Measurements from ENCODE around the gene NRG2. TPM values are rescaled to one million over a fixed set of nuclear protein-coding genes. Genes with fewer than 3 reads are reported as not detected.

The NRG2 gene
- total RNA-seq, 1 donor from 2014 or later: 2.0 TPM

DNA sequence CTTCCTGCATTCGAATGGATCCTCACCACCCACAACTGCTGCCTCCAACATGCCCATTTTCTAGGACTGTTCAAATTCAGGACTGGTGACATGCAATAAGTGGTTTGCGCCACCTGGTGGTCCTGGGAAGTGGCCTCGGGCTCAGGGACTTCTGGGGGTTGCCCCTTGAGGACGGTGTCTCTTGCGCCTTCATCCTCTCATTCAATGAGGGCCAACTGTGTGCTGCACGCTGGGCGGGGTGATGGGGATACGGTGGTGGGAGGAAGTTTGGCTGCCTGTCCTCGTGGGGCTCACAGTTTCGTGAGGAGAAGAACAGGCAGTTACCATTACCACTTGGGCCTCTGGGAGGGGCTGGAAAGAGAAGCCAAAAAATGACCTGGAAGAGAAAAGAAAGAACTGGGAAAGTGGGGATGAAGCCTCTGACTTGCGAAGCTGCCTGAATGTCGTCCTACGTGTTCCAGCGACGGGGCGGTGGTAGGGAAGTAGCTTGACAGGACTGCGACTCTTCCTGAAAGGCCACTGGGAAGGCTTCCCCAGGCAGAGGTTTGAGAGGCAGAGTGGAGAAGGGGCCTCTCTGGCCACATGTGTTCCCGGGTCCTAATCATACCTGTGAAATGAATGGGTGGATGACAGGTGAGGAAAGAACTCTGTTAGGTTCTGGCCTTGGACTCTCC, 198.5 kb downstream of the NRG2 start:
- Mint-ChIP-seq H3K27ac (no peak overlapping the region), H3K9me3 (no peaks in the 10 kb centered on the region), H3K27me3 (ENCODE audit: low read depth) (peaks cover 82% of the 10 kb centered on the region), H3K4me3 (no peak overlapping the region), H3K36me3 (no peaks in the 10 kb centered on the region), H3K4me1 (peaks cover 1% of the 10 kb centered on the region)
- peak; percentile 54 to 75 for DNase-seq (ENCODE audit: low spot score in 2 of 2, unreplicated experiment in 2 of 2)
- TF ChIP-seq, protein P1, sequence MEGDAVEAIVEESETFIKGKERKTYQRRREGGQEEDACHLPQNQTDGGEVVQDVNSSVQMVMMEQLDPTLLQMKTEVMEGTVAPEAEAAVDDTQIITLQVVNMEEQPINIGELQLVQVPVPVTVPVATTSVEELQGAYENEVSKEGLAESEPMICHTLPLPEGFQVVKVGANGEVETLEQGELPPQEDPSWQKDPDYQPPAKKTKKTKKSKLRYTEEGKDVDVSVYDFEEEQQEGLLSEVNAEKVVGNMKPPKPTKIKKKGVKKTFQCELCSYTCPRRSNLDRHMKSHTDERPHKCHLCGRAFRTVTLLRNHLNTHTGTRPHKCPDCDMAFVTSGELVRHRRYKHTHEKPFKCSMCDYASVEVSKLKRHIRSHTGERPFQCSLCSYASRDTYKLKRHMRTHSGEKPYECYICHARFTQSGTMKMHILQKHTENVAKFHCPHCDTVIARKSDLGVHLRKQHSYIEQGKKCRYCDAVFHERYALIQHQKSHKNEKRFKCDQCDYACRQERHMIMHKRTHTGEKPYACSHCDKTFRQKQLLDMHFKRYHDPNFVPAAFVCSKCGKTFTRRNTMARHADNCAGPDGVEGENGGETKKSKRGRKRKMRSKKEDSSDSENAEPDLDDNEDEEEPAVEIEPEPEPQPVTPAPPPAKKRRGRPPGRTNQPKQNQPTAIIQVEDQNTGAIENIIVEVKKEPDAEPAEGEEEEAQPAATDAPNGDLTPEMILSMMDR (IDR thresholded peaks at IDR 0.05; ENCODE audit: unreplicated experiment): peak; percentile 58

DNA sequence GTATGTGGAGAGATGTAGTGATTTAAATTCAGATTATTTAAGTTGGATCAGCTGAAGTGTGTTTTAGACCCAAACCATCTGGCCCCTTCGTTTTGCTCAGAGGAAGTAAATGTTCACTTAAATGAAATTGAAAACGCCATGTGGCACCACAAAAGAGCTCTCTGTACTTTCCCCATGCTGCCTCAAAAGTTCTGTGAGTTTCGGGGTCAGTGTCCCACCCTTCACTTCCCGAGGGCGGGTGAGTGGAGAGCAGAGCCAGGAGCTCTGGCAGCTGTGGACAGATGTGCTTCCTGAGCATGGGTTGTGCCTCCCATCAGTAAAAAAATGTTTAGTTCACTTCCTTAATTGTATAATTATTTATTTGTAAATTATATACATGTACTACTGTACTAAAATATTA, 199.1 kb downstream of the NRG2 start:
- no peak for DNase-seq (ENCODE audit: low spot score in 2 of 2, unreplicated experiment in 2 of 2)
- no peak overlapping the region for H3K27ac Mint-ChIP-seq
- TF ChIP-seq, protein P1 (IDR thresholded peaks at IDR 0.05; ENCODE audit: unreplicated experiment): no peak
- H3K4me3 Mint-ChIP-seq: no peak overlapping the region
- no peaks in the 10 kb centered on the region for H3K36me3 Mint-ChIP-seq
- peaks cover 1% of the 10 kb centered on the region for H3K4me1 Mint-ChIP-seq
- H3K9me3 Mint-ChIP-seq: no peaks in the 10 kb centered on the region
- peaks cover 80% of the 10 kb centered on the region for H3K27me3 Mint-ChIP-seq (ENCODE audit: low read depth)

DNA sequence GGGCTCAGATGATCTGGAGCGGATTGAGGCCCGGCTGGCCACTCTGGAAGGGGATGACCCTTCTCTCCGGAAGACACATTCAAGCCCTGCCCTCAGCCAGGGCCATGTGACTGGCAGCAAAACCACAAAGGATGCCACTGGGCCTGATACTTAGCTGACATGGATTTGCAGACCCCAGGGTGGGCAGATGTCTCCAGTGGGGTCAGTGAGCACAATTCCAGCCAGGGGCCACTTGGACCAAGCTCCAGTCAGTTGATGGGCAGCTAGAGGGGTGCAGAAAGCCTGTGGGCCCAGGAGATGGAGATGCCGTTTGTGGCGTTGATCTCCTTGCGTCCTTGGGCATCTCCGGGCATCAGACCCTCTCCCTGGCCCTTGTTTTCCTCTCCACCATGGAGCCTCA, 200.8 kb downstream of the NRG2 start:
- TF ChIP-seq, protein P1 (IDR thresholded peaks at IDR 0.05; ENCODE audit: unreplicated experiment): no peak
- Mint-ChIP-seq H3K9me3 (no peaks in the 10 kb centered on the region), H3K27ac (no peak overlapping the region), H3K36me3 (no peaks in the 10 kb centered on the region), H3K27me3 (ENCODE audit: low read depth) (peaks cover 81% of the 10 kb centered on the region), H3K4me3 (no peak overlapping the region), H3K4me1 (no peaks in the 10 kb centered on the region)
- no peak for DNase-seq (ENCODE audit: low spot score in 2 of 2, unreplicated experiment in 2 of 2)

DNA sequence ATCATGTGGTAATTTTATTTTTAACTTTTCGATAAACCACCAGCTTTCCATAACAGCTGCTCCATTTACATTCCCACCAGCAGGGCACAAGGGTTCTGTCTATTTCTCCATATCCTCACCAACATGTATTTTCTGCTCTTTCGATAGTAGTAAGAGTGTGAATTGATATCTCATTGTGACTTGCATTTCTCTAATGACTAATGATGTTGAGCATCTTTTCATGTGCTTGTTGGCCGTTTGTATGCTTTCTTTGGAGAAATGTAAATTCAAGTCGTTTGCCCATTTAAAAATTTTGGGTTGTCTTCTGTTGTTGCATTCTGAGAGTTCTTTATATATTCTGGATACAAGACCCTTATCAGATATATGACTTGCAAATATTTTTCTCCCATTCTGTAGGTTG, 201.6 kb downstream of the NRG2 start:
- no peak for DNase-seq (ENCODE audit: low spot score in 2 of 2, unreplicated experiment in 2 of 2)
- peaks cover 75% of the 10 kb centered on the region for H3K27me3 Mint-ChIP-seq (ENCODE audit: low read depth)
- no peak overlapping the region for H3K4me3 Mint-ChIP-seq
- no peak overlapping the region for H3K27ac Mint-ChIP-seq
- no peaks in the 10 kb centered on the region for H3K4me1 Mint-ChIP-seq
- TF ChIP-seq, protein P1 (IDR thresholded peaks at IDR 0.05; ENCODE audit: unreplicated experiment): no peak
- no peaks in the 10 kb centered on the region for H3K9me3 Mint-ChIP-seq
- no peaks in the 10 kb centered on the region for H3K36me3 Mint-ChIP-seq

DNA sequence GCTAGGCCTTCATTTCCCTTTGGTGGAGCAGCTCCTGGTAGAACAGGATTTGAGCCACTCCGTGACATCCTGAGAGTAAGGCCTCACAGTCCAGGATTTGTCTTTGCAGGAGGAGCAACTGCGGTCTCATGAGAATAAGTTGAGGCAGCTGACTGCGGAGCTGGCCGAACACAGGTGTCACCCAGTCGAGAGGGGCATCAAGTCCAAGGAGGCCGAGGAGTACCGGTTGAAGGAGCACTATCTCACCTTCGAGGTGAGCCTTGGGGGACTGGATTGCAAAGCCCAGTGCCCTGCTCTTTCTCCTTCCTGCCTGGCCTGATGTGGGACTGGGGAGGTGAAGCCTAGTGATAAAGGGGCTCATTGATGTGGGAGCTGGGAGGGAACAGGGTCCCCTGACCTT, 203.2 kb downstream of the NRG2 start:
- Mint-ChIP-seq H3K4me1 (no peaks in the 10 kb centered on the region), H3K9me3 (no peaks in the 10 kb centered on the region), H3K27me3 (ENCODE audit: low read depth) (peaks cover 72% of the 10 kb centered on the region), H3K36me3 (no peaks in the 10 kb centered on the region), H3K27ac (no peak overlapping the region), H3K4me3 (no peak overlapping the region)
- TF ChIP-seq, protein P1 (IDR thresholded peaks at IDR 0.05; ENCODE audit: unreplicated experiment): no peak
- DNase-seq (ENCODE audit: low spot score in 2 of 2, unreplicated experiment in 2 of 2): no peak

All from mesothelial cell of epicardium (in vitro differentiated cells).